Esophagus muscularis mucosa (tissue), 4 donors: ENCODE data around the gene FHDC1. TPM values are rescaled to one million over a fixed set of nuclear protein-coding genes. Genes with fewer than 3 reads are reported as not detected.

ENCODE experiments used
- DNase-seq: peaks from one replicate; pipeline ENCODE4 v3.0.0-alpha.2; 2017; ENCODE audit errors: extremely low spot score
- H3K27ac ChIP-seq, 4 donors: fragments of 200-600 bp; sonication (generic); replicated peaks in 1 of 4; 1 replicate in 3 of 4; 2 replicates in 1 of 4; pipeline ENCODE4 v1.5.1; 2016 to 2019; ENCODE audit warnings: mild to moderate bottlenecking in 1 of 4
- H3K27me3 ChIP-seq, 4 donors: fragments of 200-600 bp; sonication (generic); one replicate each; pipeline versions ENCODE4 v1.5.1 to v1.6.0; 2016 to 2019
- H3K36me3 ChIP-seq, 4 donors: fragments of 200-600 bp; sonication (generic); one replicate each; pipeline ENCODE4 v1.5.1; 2016 to 2019
- H3K4me1 ChIP-seq, 4 donors: fragments of 200-600 bp; sonication (generic); one replicate each; pipeline ENCODE4 v1.5.1; 2016 to 2019
- H3K4me3 ChIP-seq, 4 donors: fragments of 200-600 bp; sonication (generic); 1 replicate in 2 of 4; 2 replicates in 2 of 4; pipeline ENCODE4 v1.5.1; 2016 to 2019; ENCODE audit warnings: mild to moderate bottlenecking in 4 of 4, moderate library complexity in 1 of 4
- H3K9me3 ChIP-seq, 4 donors: fragments of 200-600 bp; sonication (generic); 1 replicate in 3 of 4; 2 replicates in 1 of 4; pipeline ENCODE4 v1.5.1; 2016 to 2019
- CTCF ChIP-seq, 3 experiments: fragments of 200-600 bp in 2 of 3; fragments of 450-650 bp in 1 of 3; sonication (generic) in 2 of 3; IDR thresholded peaks; one replicate each; pipeline ENCODE4 v1.5.1; 2017 to 2019; ENCODE audit warnings: antibody characterized with exemption in 3 of 3, mild to moderate bottlenecking in 2 of 3, moderate library complexity in 1 of 3
- EP300 ChIP-seq: sonication (generic); formaldehyde crosslinking; IDR thresholded peaks from one replicate; pipeline ENCODE4 v1.6.1; 2017; ENCODE audit warnings: antibody characterized with exemption
- POLR2A ChIP-seq: fragments of 450-650 bp; IDR thresholded peaks from one replicate; pipeline ENCODE4 v1.6.1; 2017; ENCODE audit warnings: antibody characterized with exemption, moderate library complexity, mild to moderate bottlenecking, low read depth
- POLR2AphosphoS5 ChIP-seq, 2 donors: sonication (generic); formaldehyde crosslinking; IDR thresholded peaks; one replicate each; pipeline ENCODE4 v1.6.1; 2017; ENCODE audit warnings: antibody characterized with exemption in 2 of 2
- WGBS: methylation state at CpG from one replicate; pipeline ENCODE4 v1.1.5; 2018; 5-methylcytosine and 5-hydroxymethylcytosine counted together
- intact Hi-C: fragments of 100-400 bp; cut with DNase I; formaldehyde crosslinking; loops from one replicate; pipeline ENCODE4 v1.15.1; 2023
- total RNA-seq, 4 donors: library from RNA; depleted of rRNA; stranded (reverse); fragments of >200 nt; gene quantifications; one replicate each; pipeline versions ENCODE4 v1.1.0 to v1.2.1, GENCODE V29; 2016

FHDC1 gene
- total RNA-seq, 4 donors from 2014 or later, result 0.83 to 2.1 (median 1.6) TPM

GRCh38 chr4:152903658-152904057 lies 32.5 kb upstream of the FHDC1 start:
- DNase-seq, result no peak
- H3K4me1 ChIP-seq, result no peaks in the 10 kb centered on the region
- H3K9me3 ChIP-seq, result no peaks in the 10 kb centered on the region
- H3K27me3 ChIP-seq, result no peaks in the 10 kb centered on the region
- TF ChIP-seq POLR2A (no peak), POLR2AphosphoS5 (IDR thresholded peaks at IDR 0.05) (no peak), EP300 (no peak)
- peaks cover 0 to 23% (median 2%) of the 10 kb centered on the region in 4 donors for H3K36me3 ChIP-seq
- H3K27ac ChIP-seq, result no peak overlapping the region
- intact Hi-C loops, result no loop called here
- H3K4me3 ChIP-seq, result no peak overlapping the region

GRCh38 chr4:152909901-152910300 lies 26.2 kb upstream of the FHDC1 start:
- Histone ChIP-seq H3K27ac (no peak overlapping the region), H3K36me3 (peaks cover 0 to 32% (median 8%) of the 10 kb centered on the region in 4 donors), H3K4me1 (no peaks in the 10 kb centered on the region), H3K27me3 (no peaks in the 10 kb centered on the region), H3K4me3 (no peak overlapping the region), H3K9me3 (no peaks in the 10 kb centered on the region)
- intact Hi-C loops, result no loop called here
- no peak for DNase-seq
- no peak for TF ChIP-seq POLR2A
- TF ChIP-seq EP300, result no peak
- no peak for TF ChIP-seq CTCF (IDR thresholded peaks at IDR 0.05)
- TF ChIP-seq POLR2AphosphoS5 (IDR thresholded peaks at IDR 0.05), result no peak
- WGBS, result 82% methylated on average over 4 of the region's 4 CpGs

GRCh38 chr4:152910521-152910920 lies 25.6 kb upstream of the FHDC1 start:
- DNase-seq, result no peak
- Histone ChIP-seq H3K27me3 (no peaks in the 10 kb centered on the region), H3K27ac (no peak overlapping the region), H3K36me3 (peaks cover 0 to 32% (median 8%) of the 10 kb centered on the region in 4 donors), H3K9me3 (no peaks in the 10 kb centered on the region), H3K4me3 (no peak overlapping the region), H3K4me1 (no peaks in the 10 kb centered on the region)
- intact Hi-C loops, result no loop called here
- 71% methylated on average over 3 of the region's 3 CpGs for WGBS
- TF ChIP-seq CTCF (IDR thresholded peaks at IDR 0.05), result no peak
- TF ChIP-seq POLR2A, result no peak
- no peak for TF ChIP-seq EP300

- 95% methylated on average over 3 of the region's 3 CpGs for WGBS
- DNase-seq, result no peak
- no peaks in the 10 kb centered on the region for H3K4me1 ChIP-seq
- intact Hi-C loops, result no loop called here
- H3K9me3 ChIP-seq, result no peaks in the 10 kb centered on the region
- peaks cover 0 to 3% (median 0%) of the 10 kb centered on the region in 4 donors for H3K36me3 ChIP-seq
- no peak overlapping the region for H3K4me3 ChIP-seq
- TF ChIP-seq EP300 (no peak), CTCF (IDR thresholded peaks at IDR 0.05) (no peak), POLR2AphosphoS5 (IDR thresholded peaks at IDR 0.05) (no peak), POLR2A (no peak)
- no peak overlapping the region for H3K27ac ChIP-seq
- H3K27me3 ChIP-seq, result no peaks in the 10 kb centered on the region
Measured at GRCh38 chr4:152917543-152918395, 18.4 kb upstream of the FHDC1 start.

GRCh38 chr4:152919826-152920225 lies 16.3 kb upstream of the FHDC1 start:
- no peaks in the 10 kb centered on the region for H3K9me3 ChIP-seq
- intact Hi-C loops, result no loop called here
- no peaks in the 10 kb centered on the region for H3K4me1 ChIP-seq
- no peak overlapping the region for H3K4me3 ChIP-seq
- no peaks in the 10 kb centered on the region for H3K27me3 ChIP-seq
- H3K27ac ChIP-seq, result no peak overlapping the region
- 83% methylated on average over 2 of the region's 2 CpGs for WGBS
- DNase-seq, result no peak
- no peak for TF ChIP-seq POLR2A
- TF ChIP-seq CTCF (IDR thresholded peaks at IDR 0.05), result no peak
- TF ChIP-seq POLR2AphosphoS5 (IDR thresholded peaks at IDR 0.05), result no peak
- no peak for TF ChIP-seq EP300
- peaks cover 0 to 3% (median 0%) of the 10 kb centered on the region in 4 donors for H3K36me3 ChIP-seq
